Spleen (tissue), 7 donors: ENCODE measurements around the gene MOGAT3.

Source experiments
- CTCF ChIP-seq, 11 experiments: fragments of 200-600 bp in 7 of 11; fragments of 450-650 bp in 4 of 11; sonication (generic) in 4 of 11; IDR thresholded peaks in 8 of 11; conservative IDR thresholded peaks in 3 of 11; 1 replicate in 7 of 11; 2 replicates in 4 of 11; pipeline versions ENCODE4 v1.4.0 to v1.8.0; 2016 to 2021; ENCODE audit warnings: antibody characterized with exemption in 11 of 11, inconsistent platforms in 4 of 11, mild to moderate bottlenecking in 1 of 11
- POLR2A ChIP-seq, 3 donors: fragments of 450-650 bp; IDR thresholded peaks; one replicate each; pipeline ENCODE4 v1.5.1; 2017; ENCODE audit warnings: antibody characterized with exemption in 3 of 3, mild to moderate bottlenecking in 1 of 3
- POLR2AphosphoS5 ChIP-seq, 3 donors: sonication (generic); formaldehyde crosslinking; IDR thresholded peaks; one replicate each; pipeline ENCODE4 v1.5.1; 2017; ENCODE audit warnings: antibody characterized with exemption in 3 of 3
- donor health status: DM: no; HTN: no; CAD: no; lungs with moderate emphysema.
- donor health status: DM: no; HTN: no; CAD: no.
- donor health status: DM: no; HTN: no; CAD: no.

GRCh38 chr7:101172005-101172853 is 28.6 kb downstream of the MOGAT3 start:
- TF ChIP-seq POLR2A (IDR thresholded peaks at IDR 0.05) (no peak), CTCF (IDR thresholded peaks at IDR 0.05 in 8 of 11, conservative IDR thresholded peaks at IDR 0.05 in 3 of 11) (no peak), POLR2AphosphoS5 (IDR thresholded peaks at IDR 0.05) (peak; percentile 80 to 86 (median 80))
